Neural progenitor cell (in vitro differentiated cells): ENCODE data around the gene SYT3.

Experiments
- EZH2 ChIP-seq: fragments of 200-600 bp; sonication (generic); IDR thresholded peaks from 2 replicates; pipeline ENCODE4 v1.6.1; 2017; ENCODE audit warnings: antibody characterized with exemption, mild to moderate bottlenecking, moderate library complexity
- EZH2phosphoT487 ChIP-seq: fragments of 200-600 bp; sonication (generic); IDR thresholded peaks from 2 replicates; pipeline ENCODE4 v1.6.1; 2017; ENCODE audit warnings: antibody characterized with exemption
- TF ChIP-seq, protein P1 (sequence below): fragments of 200-600 bp; sonication (generic); IDR thresholded peaks from 2 replicates; pipeline ENCODE4 v1.5.1; 2017; ENCODE audit warnings: antibody characterized with exemption, mild to moderate bottlenecking

- TF ChIP-seq, protein P1, sequence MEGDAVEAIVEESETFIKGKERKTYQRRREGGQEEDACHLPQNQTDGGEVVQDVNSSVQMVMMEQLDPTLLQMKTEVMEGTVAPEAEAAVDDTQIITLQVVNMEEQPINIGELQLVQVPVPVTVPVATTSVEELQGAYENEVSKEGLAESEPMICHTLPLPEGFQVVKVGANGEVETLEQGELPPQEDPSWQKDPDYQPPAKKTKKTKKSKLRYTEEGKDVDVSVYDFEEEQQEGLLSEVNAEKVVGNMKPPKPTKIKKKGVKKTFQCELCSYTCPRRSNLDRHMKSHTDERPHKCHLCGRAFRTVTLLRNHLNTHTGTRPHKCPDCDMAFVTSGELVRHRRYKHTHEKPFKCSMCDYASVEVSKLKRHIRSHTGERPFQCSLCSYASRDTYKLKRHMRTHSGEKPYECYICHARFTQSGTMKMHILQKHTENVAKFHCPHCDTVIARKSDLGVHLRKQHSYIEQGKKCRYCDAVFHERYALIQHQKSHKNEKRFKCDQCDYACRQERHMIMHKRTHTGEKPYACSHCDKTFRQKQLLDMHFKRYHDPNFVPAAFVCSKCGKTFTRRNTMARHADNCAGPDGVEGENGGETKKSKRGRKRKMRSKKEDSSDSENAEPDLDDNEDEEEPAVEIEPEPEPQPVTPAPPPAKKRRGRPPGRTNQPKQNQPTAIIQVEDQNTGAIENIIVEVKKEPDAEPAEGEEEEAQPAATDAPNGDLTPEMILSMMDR, result no peak
- TF ChIP-seq EZH2 (no peak), EZH2phosphoT487 (no peak)
Observed at GRCh38 chr19:50679177-50680125, 39.8 kb upstream of the SYT3 start.
